ENCODE measurements around the gene NELFB. TPM values are rescaled to one million over a fixed set of nuclear protein-coding genes. Genes with fewer than 3 reads are reported as not detected.
A peak's percentile ranks its signal among the peaks of the same experiment; 100 is the strongest.

NELFB gene
- polyA plus RNA-seq, 3 donors: 17.3 to 44.2 (median 18.8) TPM

DNA sequence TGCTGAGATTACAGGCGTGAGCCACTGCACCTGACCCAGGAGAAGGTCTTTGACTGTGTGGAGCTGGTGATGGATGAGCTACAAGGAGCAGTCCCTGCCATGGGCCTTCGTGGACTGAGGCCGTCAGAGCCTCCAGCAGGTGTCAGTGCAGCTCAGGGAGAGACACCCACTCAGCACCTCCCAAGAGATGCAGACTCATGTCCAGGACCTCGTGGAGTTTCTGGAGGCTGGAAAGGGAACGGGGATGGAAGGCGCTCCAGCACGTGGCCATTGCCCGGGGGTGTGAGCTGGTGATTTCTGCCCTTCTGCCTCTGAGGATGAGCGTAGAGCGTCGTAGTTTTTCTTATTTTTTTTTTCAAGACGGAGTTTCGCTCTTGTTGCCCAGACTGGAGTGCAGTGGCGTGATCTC is 31.9 kb downstream of the NELFB start:
- Histone ChIP-seq H3K36me3 (replicated peaks in 1 of 2; ENCODE audit: control insufficient read depth in 1 of 2, insufficient read depth in 2 of 2, low read length in 2 of 2) (peaks cover 10 to 22% of the 10 kb centered on the region in 2 donors), H2AFZ (ENCODE audit: insufficient read depth, low read depth, low read length, poor library complexity, severe bottlenecking) (no peak overlapping the region), H3K9ac (ENCODE audit: insufficient read depth, low read length, poor library complexity, severe bottlenecking) (no peak overlapping the region), H3K27ac (ENCODE audit: low read depth in 1 of 2, low read length in 2 of 2) (no peak overlapping the region), H3K79me2 (ENCODE audit: insufficient read depth, low read length) (no peaks in the 10 kb centered on the region), H3K9me3 (replicated peaks in 1 of 2; ENCODE audit: control insufficient read depth in 1 of 2, insufficient read depth in 1 of 2, low read length in 2 of 2) (peaks cover 0 to 8% of the 10 kb centered on the region in 2 donors), H4K20me1 (ENCODE audit: insufficient read depth, low read length) (peaks cover 29% of the 10 kb centered on the region), H3K27me3 (ENCODE audit: control insufficient read depth in 2 of 2, insufficient read depth in 2 of 2, low read length in 2 of 2) (no peaks in the 10 kb centered on the region), H3K4me2 (replicated peaks; ENCODE audit: extremely low read depth, low read length, poor library complexity, severe bottlenecking) (no peak overlapping the region), H3K4me1 (ENCODE audit: control insufficient read depth in 1 of 2, insufficient read depth in 2 of 2, low read length in 2 of 2) (peaks cover 11 to 29% of the 10 kb centered on the region in 2 donors), H3K4me3 (replicated peaks in 1 of 3; ENCODE audit: low read depth in 2 of 3, low read length in 3 of 3) (no peak overlapping the region)
- peaks cover 21 to 26% of the 10 kb centered on the region in 2 donors for H3K36me3 Mint-ChIP-seq
- intact Hi-C loops (cut with micrococcal nuclease): no loop called here
- DNase-seq: peak in 2 of 3 donors; percentile 32 to 34
- peaks cover 0 to 11% (median 7%) of the 10 kb centered on the region in 7 donors for H3K9me3 Mint-ChIP-seq
- H3K27me3 Mint-ChIP-seq (ENCODE audit: low read depth in 3 of 3): peaks cover 4 to 7% (median 5%) of the 10 kb centered on the region in 3 donors
- WGBS (ENCODE audit: insufficient coverage): 68% methylated on average over 12 of the region's 14 CpGs
- H3K4me3 Mint-ChIP-seq: peak overlapping the region in 1 of 2 donors; percentile 7
- TF ChIP-seq, protein P1, sequence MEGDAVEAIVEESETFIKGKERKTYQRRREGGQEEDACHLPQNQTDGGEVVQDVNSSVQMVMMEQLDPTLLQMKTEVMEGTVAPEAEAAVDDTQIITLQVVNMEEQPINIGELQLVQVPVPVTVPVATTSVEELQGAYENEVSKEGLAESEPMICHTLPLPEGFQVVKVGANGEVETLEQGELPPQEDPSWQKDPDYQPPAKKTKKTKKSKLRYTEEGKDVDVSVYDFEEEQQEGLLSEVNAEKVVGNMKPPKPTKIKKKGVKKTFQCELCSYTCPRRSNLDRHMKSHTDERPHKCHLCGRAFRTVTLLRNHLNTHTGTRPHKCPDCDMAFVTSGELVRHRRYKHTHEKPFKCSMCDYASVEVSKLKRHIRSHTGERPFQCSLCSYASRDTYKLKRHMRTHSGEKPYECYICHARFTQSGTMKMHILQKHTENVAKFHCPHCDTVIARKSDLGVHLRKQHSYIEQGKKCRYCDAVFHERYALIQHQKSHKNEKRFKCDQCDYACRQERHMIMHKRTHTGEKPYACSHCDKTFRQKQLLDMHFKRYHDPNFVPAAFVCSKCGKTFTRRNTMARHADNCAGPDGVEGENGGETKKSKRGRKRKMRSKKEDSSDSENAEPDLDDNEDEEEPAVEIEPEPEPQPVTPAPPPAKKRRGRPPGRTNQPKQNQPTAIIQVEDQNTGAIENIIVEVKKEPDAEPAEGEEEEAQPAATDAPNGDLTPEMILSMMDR (IDR thresholded peaks at IDR 0.05): no peak
- H3K27ac Mint-ChIP-seq: no peak overlapping the region
- H3K4me1 Mint-ChIP-seq: peaks cover 26% of the 10 kb centered on the region

DNA sequence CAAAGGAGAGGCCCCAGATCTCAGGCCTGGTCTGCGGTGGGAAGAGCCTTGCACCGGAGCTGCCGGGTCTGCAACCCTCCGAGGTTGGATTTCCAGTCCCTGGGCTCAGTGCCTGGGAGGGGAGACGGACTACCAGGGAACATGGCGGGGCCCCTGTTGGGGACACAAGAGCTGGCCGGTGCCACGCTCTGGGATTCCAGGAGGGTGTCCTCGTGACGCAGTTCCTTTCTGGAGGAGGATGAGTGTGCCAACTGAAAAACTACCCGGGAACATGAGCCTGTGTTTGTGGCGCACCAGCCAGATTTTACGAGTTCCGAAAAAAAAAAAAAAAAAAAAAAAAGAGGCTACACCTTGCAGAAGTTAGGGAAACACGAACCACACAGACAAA is 38.0 kb downstream of the NELFB start:
- 92% methylated on average over 8 of the region's 15 CpGs for WGBS (ENCODE audit: insufficient coverage)
- no peak overlapping the region for H2AFZ ChIP-seq (ENCODE audit: insufficient read depth, low read depth, low read length, poor library complexity, severe bottlenecking)
- H3K27me3 ChIP-seq (ENCODE audit: control insufficient read depth in 2 of 2, insufficient read depth in 2 of 2, low read length in 2 of 2): peaks cover 25 to 45% of the 10 kb centered on the region in 2 donors
- DNase-seq: no peak
- intact Hi-C loops (cut with micrococcal nuclease): loop anchor here in 1 of 2 donors (10.0 kb wide), 2 partner anchors 152 to 232 kb away; partner anchors contain the start of gene ENTPD8
- no peak overlapping the region for H3K27ac ChIP-seq (ENCODE audit: low read depth in 1 of 2, low read length in 2 of 2)
- TF ChIP-seq, protein P1 (IDR thresholded peaks at IDR 0.05): no peak
- H3K36me3 ChIP-seq (replicated peaks in 1 of 2; ENCODE audit: control insufficient read depth in 1 of 2, insufficient read depth in 2 of 2, low read length in 2 of 2): no peaks in the 10 kb centered on the region
- peaks cover 10% of the 10 kb centered on the region for H3K4me1 Mint-ChIP-seq
- H3K4me3 Mint-ChIP-seq: peak overlapping the region in 1 of 2 donors; percentile 65
- peaks cover 0 to 9% of the 10 kb centered on the region in 2 donors for H3K36me3 Mint-ChIP-seq
- H3K79me2 ChIP-seq (ENCODE audit: insufficient read depth, low read length): no peaks in the 10 kb centered on the region
- peak overlapping the region in 1 of 7 donors; percentile 28 for H3K27ac Mint-ChIP-seq
- H3K9me3 ChIP-seq (replicated peaks in 1 of 2; ENCODE audit: control insufficient read depth in 1 of 2, insufficient read depth in 1 of 2, low read length in 2 of 2): peaks cover 11 to 13% of the 10 kb centered on the region in 2 donors
- peaks cover 48 to 53% (median 53%) of the 10 kb centered on the region in 3 donors for H3K27me3 Mint-ChIP-seq (ENCODE audit: low read depth in 3 of 3)
- peaks cover 6 to 8% of the 10 kb centered on the region in 2 donors for H3K4me1 ChIP-seq (ENCODE audit: control insufficient read depth in 1 of 2, insufficient read depth in 2 of 2, low read length in 2 of 2)
- no peak overlapping the region for H3K9ac ChIP-seq (ENCODE audit: insufficient read depth, low read length, poor library complexity, severe bottlenecking)
- H3K9me3 Mint-ChIP-seq: peaks cover 5 to 23% (median 15%) of the 10 kb centered on the region in 7 donors
- H3K4me2 ChIP-seq (replicated peaks; ENCODE audit: extremely low read depth, low read length, poor library complexity, severe bottlenecking): no peak overlapping the region
- H3K4me3 ChIP-seq (replicated peaks in 1 of 3; ENCODE audit: low read depth in 2 of 3, low read length in 3 of 3): no peak overlapping the region
- H4K20me1 ChIP-seq (ENCODE audit: insufficient read depth, low read length): no peaks in the 10 kb centered on the region
